GM21381 (cell line): ENCODE data around the gene VSX2.
"Not testable (repeated sequence)": the region's sequence is repeated elsewhere in the genome, so short reads cannot be mapped to it uniquely, and the experiment has no call there.

Experiments
- ATAC-seq: cut with Tn5 transposase; IDR thresholded peaks from one replicate; pipeline ENCODE4 v1.9.1; 2021; ENCODE audit warnings: mild to moderate bottlenecking, moderate library complexity; ENCODE audit not compliant: unreplicated experiment

Gene VSX2

GRCh38 chr14:74258764-74259035, 19.5 kb downstream of the VSX2 start:
- ATAC-seq, result no peak

- no peak for ATAC-seq
Measured at GRCh38 chr14:74259513-74259912, 20.3 kb downstream of the VSX2 start.

DNA sequence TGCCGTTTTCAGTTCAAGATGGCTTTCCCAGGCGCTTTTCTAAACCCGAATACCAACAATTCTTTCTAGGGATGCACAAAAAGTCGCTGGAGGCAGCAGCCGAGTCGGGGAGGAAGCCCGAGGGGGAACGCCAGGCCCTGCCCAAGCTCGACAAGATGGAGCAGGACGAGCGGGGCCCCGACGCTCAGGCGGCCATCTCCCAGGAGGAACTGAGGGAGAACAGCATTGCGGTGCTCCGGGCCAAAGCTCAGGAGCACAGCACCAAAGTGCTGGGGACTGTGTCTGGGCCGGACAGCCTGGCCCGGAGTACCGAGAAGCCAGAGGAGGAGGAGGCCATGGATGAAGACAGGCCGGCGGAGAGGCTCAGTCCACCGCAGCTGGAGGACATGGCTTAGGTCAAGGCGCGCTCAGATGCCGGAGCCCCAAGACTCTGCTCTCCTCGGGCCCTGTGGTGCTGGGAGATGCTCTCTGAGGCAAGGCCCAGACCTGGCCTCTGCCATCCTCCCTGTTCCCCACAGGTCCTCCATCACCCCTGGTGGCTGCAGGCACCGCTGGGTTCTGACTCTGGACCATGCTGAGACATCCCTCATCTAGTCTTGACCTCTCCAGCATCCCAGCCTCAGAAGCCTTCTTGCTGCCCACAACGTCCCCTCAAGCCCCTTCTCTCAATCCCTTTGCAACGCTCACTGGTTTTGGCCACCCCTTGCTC, 21.4 kb downstream of the VSX2 start:
- no peak for ATAC-seq

GRCh38 chr14:74261288-74261687, 22.0 kb downstream of the VSX2 start:
- no peak for ATAC-seq

- no peak for ATAC-seq
Measured at GRCh38 chr14:74262076-74262475, 22.8 kb downstream of the VSX2 start.

GRCh38 chr14:74263181-74263580, 23.9 kb downstream of the VSX2 start:
- ATAC-seq, result no peak

DNA sequence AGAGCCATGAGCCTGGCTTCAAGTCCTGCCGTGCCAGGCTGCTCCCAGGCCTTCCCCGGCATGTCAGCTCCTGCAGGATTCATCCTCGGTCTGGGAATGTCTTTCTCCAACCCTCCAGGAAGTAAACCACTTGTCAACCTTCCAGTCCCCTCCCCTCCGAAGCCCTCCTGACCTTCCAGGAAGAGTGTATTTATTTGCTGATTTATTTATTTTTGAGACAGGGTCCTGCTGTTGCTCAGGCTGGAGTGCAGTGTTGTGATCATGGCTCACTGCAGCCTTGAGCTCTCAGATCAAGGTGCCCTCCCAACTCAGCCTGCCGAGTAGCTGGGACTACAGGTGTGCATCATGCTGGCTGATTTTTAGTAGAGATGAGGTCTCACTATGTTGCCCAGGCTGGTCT, 24.7 kb downstream of the VSX2 start:
- ATAC-seq, result no peak

GRCh38 chr14:74265301-74265965, 26.2 kb downstream of the VSX2 start:
- no peak for ATAC-seq

- no peak for ATAC-seq
Measured at GRCh38 chr14:74267588-74267987, 28.3 kb downstream of the VSX2 start.

DNA sequence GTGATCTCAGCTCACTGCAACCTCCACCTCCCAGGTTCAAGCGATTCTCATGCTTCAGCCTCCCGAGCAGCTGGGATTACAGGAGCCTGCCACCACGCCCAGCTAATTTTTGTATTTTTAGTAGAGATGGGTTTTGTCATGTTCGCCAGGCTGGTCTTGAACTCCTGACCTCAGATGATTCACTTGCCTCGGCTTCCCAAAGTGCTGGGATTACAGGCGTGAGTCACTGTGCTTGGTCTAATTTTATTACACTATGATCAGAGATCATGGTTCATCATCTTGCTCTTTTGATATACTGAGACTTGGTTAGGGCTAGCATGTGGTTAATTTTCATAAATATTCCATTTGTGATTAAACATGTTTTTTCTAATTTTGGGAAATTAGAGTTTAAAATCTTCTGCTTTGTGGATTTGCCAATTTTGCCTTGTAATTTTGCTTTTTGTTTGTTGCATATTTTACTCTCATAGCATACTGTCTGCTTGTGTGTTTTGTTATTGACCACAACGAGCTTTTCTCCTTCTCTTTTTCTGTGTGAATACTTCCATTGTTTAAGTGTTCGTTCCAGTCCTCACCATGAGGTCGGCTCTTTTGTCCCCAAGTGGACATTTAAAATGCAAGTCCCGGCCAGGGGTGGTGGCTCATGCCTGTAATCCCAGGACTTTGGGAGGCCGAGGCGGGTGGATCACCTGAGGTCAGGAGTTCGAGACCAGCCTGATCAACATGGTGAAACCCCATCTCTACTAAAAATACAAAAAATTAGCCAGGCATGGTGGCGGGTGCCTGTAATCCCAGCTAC, 31.3 kb downstream of the VSX2 start:
- ATAC-seq, result not testable (repeated sequence)

DNA sequence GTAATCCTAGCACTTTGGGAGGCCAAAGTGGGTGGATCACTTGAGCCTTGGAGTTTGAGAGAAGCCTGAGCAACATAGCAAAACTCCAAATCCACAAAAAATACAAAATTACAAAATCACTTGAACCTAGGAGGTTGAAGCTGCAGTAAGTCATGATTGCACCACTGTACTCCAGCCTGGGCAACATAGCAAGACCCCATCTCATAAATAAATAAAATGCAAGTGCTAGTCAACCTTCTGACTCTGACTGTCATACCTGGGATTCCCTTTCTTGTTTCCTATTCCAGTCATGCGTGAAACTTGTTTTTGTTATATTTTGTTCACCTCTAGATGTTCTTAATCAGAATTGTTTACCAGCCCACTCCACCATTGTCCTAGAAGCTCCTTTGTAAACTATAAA, 32.1 kb downstream of the VSX2 start:
- no peak for ATAC-seq

- no peak for ATAC-seq
Measured at GRCh38 chr14:74275241-74275841, 36.1 kb downstream of the VSX2 start.

- no peak for ATAC-seq
Measured at GRCh38 chr14:74278080-74278479, 38.8 kb downstream of the VSX2 start.

GRCh38 chr14:74281069-74281468, 41.8 kb downstream of the VSX2 start:
- ATAC-seq, result no peak

DNA sequence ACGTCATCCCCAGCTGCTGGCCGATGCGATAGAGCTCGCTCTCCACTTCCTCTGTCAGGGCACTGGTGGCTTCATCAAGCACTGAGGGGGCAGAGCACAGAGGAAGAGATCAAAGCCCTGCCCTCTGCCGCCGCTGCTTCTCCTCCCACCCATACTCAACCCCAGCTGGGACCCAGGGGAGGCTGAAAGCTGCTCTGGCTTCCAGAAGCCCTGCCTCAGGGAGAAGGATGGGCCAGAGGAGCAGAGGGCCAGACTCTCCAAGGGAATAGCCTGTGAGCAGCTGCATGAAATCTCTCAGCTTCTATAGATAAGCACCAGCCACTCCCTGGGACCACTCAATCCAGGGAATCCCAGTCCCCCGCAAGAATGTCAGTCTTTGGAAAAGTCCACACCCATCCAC, 47.5 kb downstream of the VSX2 start:
- no peak for ATAC-seq

- no peak for ATAC-seq
Measured at GRCh38 chr14:74289801-74290200, 50.6 kb downstream of the VSX2 start.

DNA sequence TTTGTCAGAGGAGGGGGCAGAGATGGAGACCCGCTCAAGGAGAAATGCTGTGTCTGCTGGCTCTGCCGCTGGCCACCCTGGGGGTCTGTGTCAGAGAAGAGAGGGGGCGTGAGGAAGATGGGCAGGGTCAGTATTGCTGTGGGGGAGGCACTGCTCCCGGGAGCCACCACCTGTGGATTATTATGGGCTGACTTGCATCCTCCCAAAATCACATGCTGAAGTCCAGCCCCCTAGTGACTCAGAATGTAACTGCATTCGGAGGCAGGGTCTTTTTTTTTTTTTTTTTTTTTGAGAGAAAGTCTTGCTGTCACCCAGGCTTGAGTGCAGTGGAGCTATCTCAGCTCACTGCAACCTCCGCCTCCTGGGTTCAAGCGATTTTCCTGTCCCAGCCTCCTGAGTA, 51.2 kb downstream of the VSX2 start:
- no peak for ATAC-seq

- ATAC-seq, result no peak
Measured at GRCh38 chr14:74292061-74292460, 52.8 kb downstream of the VSX2 start.

DNA sequence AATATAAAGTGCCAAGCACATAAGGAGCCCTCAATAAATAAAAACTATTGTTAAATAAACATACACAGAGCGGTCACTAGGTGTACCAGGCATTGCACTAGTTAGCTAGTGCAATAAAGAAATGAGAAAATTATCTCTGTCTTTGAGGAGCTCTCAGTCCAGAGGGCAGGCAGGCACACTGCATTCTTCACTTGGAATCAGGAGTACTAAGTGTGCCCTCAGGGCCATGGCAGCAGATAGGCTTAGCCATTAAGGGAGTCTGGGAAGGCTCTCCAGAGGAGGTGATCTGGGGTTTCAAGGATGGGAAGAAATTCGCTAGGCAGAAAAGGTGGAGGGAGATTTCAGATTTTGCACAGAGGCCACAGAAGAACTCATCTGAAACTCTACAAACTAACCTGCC, 54.4 kb downstream of the VSX2 start:
- no peak for ATAC-seq

DNA sequence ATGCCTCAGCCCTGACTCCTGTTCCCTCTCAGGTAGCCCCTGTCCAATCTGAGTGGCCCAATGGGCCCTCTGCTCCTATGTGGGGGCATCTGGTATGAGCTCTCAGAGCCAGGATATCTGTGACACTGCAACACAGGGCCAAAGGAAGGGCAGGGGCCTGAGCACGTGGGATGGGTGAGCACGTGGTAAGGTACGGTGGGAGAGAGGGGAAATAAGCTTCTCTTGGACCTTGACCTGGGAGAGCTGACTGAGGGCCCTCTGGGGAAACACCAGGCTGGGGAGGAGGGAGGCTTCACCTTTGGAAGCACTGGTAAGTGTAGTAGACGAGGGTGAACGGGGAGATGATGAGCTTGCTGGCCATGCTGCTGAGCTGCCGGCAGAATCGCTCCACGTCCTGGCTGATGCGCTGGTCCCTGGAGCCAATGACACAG, 56.8 kb downstream of the VSX2 start:
- no peak for ATAC-seq

DNA sequence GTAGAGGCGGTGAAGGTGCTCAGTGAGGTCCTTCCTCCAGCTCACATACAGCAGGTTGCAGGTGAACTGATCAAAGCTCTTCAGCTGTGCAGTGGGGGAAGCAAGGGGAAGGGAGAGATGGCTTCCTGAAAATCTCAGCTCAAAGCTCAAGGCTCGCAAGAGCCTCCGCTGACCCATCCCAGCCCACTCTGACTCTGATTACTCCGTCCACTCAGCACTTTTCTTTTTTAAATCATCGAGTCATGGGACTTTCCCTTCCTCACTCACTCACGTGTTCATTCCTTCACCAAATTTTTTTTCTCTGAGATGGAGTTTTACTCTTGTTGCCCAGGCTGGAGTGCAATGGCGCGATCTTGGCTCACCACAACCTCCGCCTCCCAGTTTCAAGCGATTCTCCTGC, 58.7 kb downstream of the VSX2 start:
- no peak for ATAC-seq

DNA sequence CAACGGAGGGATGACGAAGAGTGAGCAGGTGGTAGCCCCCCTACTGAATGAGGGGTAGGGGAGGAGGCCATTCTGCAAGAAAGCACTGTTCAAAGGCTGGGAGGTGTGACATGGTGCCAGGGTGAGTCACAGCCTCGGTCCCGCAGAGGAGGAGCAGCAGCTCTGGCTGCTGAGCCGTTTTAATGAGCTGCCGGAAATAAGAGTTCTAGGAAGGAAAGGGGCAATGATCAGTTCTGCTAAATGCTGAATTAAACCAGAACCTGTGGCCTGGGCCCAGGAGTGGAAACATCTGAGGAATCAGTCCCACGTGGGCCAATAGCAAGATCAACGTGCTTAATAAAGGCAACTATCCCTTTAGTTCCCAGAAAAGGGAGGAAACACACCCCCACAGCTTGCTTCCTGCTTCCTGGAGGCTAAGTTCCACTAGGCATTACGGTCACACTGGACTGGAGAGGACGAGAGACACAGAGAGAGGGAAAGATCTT, 59.9 kb downstream of the VSX2 start:
- ATAC-seq, result no peak
